ENCODE data around the gene ZNF135. TPM values are rescaled to one million over a fixed set of nuclear protein-coding genes. Genes with fewer than 3 reads are reported as not detected.

The ZNF135 gene
- total RNA-seq, 1 experiment from 2014 or later: not detected

DNA sequence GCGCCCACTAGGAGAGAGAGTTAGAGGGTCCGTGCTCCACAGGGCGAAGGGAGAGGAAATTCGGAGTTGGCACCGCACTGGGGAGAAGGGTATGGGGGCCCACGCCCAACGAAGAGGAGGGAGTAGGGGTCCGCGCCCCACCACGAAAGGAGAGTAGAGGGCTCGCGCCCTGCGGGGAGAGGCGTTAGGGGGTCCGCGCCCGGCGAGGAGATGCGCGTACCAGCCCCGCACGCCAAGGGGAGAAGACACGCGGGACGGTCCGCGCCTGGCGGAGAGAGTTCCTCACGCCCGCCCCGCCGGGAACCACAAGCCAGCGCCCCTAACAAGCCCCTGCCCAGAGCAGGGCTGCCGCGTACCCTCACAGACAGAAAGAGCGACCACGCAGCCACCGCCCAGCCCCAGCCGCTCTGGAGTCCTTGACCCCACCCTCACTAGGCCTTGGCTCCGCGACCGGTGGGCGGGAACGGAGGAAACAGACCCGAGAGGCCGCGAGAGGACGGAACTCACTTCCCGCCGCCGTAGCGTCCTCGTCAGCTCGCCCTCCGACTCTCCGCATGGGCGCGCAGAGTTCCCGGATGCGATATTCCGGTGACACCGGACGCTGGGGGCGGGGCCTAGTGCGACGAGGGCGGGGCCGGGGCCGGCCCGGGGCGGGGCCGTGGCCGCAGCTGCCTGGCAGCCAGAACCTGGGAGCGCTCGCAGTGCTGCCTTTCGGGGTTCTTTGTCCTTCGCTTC is 58.9 kb downstream of the ZNF135 start:
- DNase-seq: no peak
- peaks cover 29% of the 10 kb centered on the region for H3K9me3 Mint-ChIP-seq (ENCODE audit: low read depth, unreplicated experiment)
- no peaks in the 10 kb centered on the region for H3K36me3 Mint-ChIP-seq (ENCODE audit: insufficient read depth, unreplicated experiment)
- no peaks in the 10 kb centered on the region for H3K27me3 Mint-ChIP-seq (ENCODE audit: unreplicated experiment)
- BruUV-seq (replicated peaks): no TSS peak
- CTCF ChIA-PET: no interaction called here
- TF ChIP-seq, protein P1, sequence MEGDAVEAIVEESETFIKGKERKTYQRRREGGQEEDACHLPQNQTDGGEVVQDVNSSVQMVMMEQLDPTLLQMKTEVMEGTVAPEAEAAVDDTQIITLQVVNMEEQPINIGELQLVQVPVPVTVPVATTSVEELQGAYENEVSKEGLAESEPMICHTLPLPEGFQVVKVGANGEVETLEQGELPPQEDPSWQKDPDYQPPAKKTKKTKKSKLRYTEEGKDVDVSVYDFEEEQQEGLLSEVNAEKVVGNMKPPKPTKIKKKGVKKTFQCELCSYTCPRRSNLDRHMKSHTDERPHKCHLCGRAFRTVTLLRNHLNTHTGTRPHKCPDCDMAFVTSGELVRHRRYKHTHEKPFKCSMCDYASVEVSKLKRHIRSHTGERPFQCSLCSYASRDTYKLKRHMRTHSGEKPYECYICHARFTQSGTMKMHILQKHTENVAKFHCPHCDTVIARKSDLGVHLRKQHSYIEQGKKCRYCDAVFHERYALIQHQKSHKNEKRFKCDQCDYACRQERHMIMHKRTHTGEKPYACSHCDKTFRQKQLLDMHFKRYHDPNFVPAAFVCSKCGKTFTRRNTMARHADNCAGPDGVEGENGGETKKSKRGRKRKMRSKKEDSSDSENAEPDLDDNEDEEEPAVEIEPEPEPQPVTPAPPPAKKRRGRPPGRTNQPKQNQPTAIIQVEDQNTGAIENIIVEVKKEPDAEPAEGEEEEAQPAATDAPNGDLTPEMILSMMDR (IDR thresholded peaks at IDR 0.05; ENCODE audit: unreplicated experiment): no peak
- no peak overlapping the region for H3K4me3 Mint-ChIP-seq (ENCODE audit: low read depth, unreplicated experiment)
- H3K27ac Mint-ChIP-seq (ENCODE audit: unreplicated experiment): no peak overlapping the region
- intact Hi-C loops (cut with micrococcal nuclease; ENCODE audit: unreplicated experiment): no loop called here
- H3K4me1 Mint-ChIP-seq (ENCODE audit: low read depth, unreplicated experiment): no peaks in the 10 kb centered on the region

DNA sequence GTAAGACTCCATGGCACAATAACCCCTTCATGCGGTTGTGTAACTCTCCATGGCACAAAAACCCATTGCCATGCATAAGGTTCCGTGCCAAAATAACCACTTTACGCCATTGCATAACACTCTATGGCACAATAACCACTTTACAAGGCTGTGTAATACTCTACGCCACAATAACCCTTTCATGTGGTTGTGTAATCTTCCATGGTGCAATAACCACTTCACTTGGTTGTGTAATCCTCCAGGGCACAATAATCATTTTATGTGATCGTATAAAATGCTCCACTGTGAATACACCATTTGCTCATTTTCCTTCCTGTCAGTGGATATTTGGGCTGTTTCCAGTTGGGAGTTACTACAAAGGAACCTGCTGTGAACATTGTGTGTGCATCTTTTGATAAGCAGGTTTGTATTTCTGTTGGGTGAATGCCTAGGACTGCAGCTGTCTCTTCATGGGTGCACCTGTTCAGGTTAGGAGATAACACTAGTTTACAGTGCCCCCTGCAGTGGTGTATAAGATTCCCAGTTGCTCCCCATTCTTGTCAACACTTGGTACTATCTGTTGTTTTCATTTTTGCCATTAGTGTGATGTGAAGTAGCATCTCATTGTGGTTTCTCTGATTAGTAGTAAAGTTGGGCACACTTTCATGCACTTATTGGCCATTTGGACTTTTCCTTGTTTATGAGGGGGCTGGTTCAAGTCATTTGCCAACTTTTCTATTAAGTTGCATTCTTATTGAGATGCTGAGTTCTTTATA is 60.1 kb downstream of the ZNF135 start:
- no TSS peak for BruUV-seq (replicated peaks)
- H3K36me3 Mint-ChIP-seq (ENCODE audit: insufficient read depth, unreplicated experiment): no peaks in the 10 kb centered on the region

More for the DNA sequence above, 60.1 kb downstream of the ZNF135 start:
- Mint-ChIP-seq H3K4me1 (ENCODE audit: low read depth, unreplicated experiment) (no peaks in the 10 kb centered on the region), H3K27ac (ENCODE audit: unreplicated experiment) (no peak overlapping the region), H3K27me3 (ENCODE audit: unreplicated experiment) (no peaks in the 10 kb centered on the region), H3K9me3 (ENCODE audit: low read depth, unreplicated experiment) (peaks cover 33% of the 10 kb centered on the region), H3K4me3 (ENCODE audit: low read depth, unreplicated experiment) (no peak overlapping the region)
- no peak for DNase-seq
- TF ChIP-seq, protein P1 (IDR thresholded peaks at IDR 0.05; ENCODE audit: unreplicated experiment): no peak
- intact Hi-C loops (cut with micrococcal nuclease; ENCODE audit: unreplicated experiment): no loop called here
- CTCF ChIA-PET: no interaction called here

Other genes starting within 250 kb of the ZNF135 start
- gene ZNF552, start 244.4 kb upstream of the ZNF135 start, total RNA-seq (2022): 24.0 and 24.8 TPM in 2 replicates
- gene ZNF587B, start 229.0 kb upstream of the ZNF135 start, total RNA-seq (2022): 31.1 and 31.6 TPM in 2 replicates
- 111 and 113 TPM in 2 replicates for gene ZNF587, start 209.4 kb upstream of the ZNF135 start, total RNA-seq (2022)
- gene ZNF814, start 170.2 kb upstream of the ZNF135 start, total RNA-seq (2022): 6.8 and 8.7 TPM in 2 replicates
- gene ZNF417, start 142.7 kb upstream of the ZNF135 start, total RNA-seq (2022): 14.9 and 17.2 TPM in 2 replicates
- gene ZNF418, start 123.9 kb upstream of the ZNF135 start, total RNA-seq (2022): 2.1 and 2.3 TPM in 2 replicates
- 7.1 TPM in 2 replicates for gene ZNF256, start 111.6 kb upstream of the ZNF135 start, total RNA-seq (2022)
- 2.5 and 2.7 TPM in 2 replicates for gene C19orf18, start 84.7 kb upstream of the ZNF135 start, total RNA-seq (2022)
- gene ZNF606, start 56.5 kb upstream of the ZNF135 start, total RNA-seq (2022): 23.5 and 24.8 TPM in 2 replicates
- gene ZSCAN1, start 25.3 kb upstream of the ZNF135 start, total RNA-seq (2022): not detected in 2 replicates
- 45.3 and 45.8 TPM in 2 replicates for gene ZSCAN18, start 38.9 kb downstream of the ZNF135 start, total RNA-seq (2022)
- gene ZNF329, start 91.5 kb downstream of the ZNF135 start, total RNA-seq (2022): 9.5 and 11.2 TPM in 2 replicates
- gene ZNF274, start 123.8 kb downstream of the ZNF135 start, total RNA-seq (2022): 43.2 and 44.6 TPM in 2 replicates
- gene ZNF544, start 169.6 kb downstream of the ZNF135 start, total RNA-seq (2022): 65.3 and 68.5 TPM in 2 replicates
- 12.1 and 12.8 TPM in 2 replicates for gene ZNF8, start 219.7 kb downstream of the ZNF135 start, total RNA-seq (2022)
- 68.4 and 70.8 TPM in 2 replicates for gene ERVK3-1, start 246.1 kb downstream of the ZNF135 start, total RNA-seq (2022)